Measurements from ENCODE around the gene PIP. TPM values are rescaled to one million over a fixed set of nuclear protein-coding genes. Genes with fewer than 3 reads are reported as not detected.

Gene PIP
- not detected for total RNA-seq

DNA sequence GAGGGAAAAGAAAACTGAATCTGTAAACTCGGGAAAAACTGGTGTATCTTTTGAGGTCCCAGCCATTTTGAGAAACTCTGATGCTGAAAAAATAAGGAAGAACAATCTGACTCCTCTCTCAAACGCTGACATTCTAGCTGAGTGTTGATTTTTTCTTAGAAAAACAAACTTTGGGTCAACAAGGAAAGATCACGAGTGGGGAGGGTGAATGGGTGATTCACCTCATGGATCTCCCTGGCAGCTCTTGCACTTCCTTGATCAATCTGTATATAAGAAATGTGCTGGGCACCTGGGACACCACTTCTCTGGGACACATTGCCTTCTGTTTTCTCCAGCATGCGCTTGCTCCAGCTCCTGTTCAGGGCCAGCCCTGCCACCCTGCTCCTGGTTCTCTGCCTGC, at the start of gene PIP:
Gene PIP, plus strand, starts transcription at position 297 of the 400 bp plus-strand sequence. Its CDS starts 40 bp downstream, at position 337.

DNA sequence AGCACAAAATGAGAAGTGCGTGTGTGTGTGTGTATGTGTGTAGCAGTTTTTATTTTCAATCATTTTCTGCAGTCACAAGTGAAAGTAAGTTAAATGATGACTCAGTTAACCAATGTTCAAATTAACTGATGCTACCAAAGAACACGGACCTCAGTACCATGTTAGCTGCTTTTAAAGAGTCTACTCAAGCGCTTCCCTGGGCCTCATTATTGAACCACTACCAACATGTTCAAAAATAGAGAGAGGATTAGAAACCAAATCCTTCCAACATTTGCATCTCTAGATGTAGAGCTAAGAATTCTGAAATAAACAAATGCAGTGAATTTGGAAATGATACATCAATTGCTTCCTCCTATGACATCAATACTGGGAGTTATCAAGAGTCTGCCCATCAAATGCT, 51.1 kb downstream of the PIP start, which contains the start of gene TAS2R39:
Gene TAS2R39, plus strand, starts transcription at position 396 of the 400 bp plus-strand sequence. Its CDS starts 0 bp downstream, at position 396.

Other genes with a start within 250 kb of the PIP start
- gene TRPV6, start 246.3 kb upstream of the PIP start, total RNA-seq = 0.55 TPM
- 0.16 TPM for gene TRPV5, start 198.3 kb upstream of the PIP start, total RNA-seq
- not detected for gene LLCFC1, start 192.6 kb upstream of the PIP start, total RNA-seq
- 5.1 TPM for gene KEL, start 169.7 kb upstream of the PIP start, total RNA-seq
- gene OR9A2, start 104.9 kb upstream of the PIP start, total RNA-seq = not detected
- gene OR6V1, start 79.7 kb upstream of the PIP start, total RNA-seq = not detected
- not detected for gene TAS2R39, start 51.3 kb downstream of the PIP start, total RNA-seq
- gene TAS2R40, start 90.0 kb downstream of the PIP start, total RNA-seq = not detected
- gene GSTK1, start 131.4 kb downstream of the PIP start, total RNA-seq = 69.9 TPM
- gene TMEM139, start 152.9 kb downstream of the PIP start, total RNA-seq = 3.6 TPM
- 36.0 TPM for gene CASP2, start 156.3 kb downstream of the PIP start, total RNA-seq
- gene CLCN1, start 184.0 kb downstream of the PIP start, total RNA-seq = 0.22 TPM
- gene FAM131B, start 230.6 kb downstream of the PIP start, total RNA-seq = 13.0 TPM
- 29.9 TPM for gene ZYX, start 249.3 kb downstream of the PIP start, total RNA-seq